Fibroblast of lung (primary cell): ENCODE results near the gene ICAM2.

ENCODE experiments used
- EZH2 ChIP-seq: IDR thresholded peaks from 2 replicates; pipeline ENCODE4 v1.5.1; 2012; ENCODE audit warnings: low read length, control low read depth, mild to moderate bottlenecking; ENCODE audit errors: missing control alignments
- TF ChIP-seq, protein P1 (sequence below), 2 donors: IDR thresholded peaks in 1 of 2; conservative IDR thresholded peaks in 1 of 2; 1 replicate in 1 of 2; 2 replicates in 1 of 2; pipeline ENCODE4 v1.5.1; 2011 to 2012; ENCODE audit warnings: low read length in 2 of 2, control low read depth in 1 of 2, inconsistent platforms in 1 of 2, low read depth in 1 of 2, mild to moderate bottlenecking in 1 of 2

DNA sequence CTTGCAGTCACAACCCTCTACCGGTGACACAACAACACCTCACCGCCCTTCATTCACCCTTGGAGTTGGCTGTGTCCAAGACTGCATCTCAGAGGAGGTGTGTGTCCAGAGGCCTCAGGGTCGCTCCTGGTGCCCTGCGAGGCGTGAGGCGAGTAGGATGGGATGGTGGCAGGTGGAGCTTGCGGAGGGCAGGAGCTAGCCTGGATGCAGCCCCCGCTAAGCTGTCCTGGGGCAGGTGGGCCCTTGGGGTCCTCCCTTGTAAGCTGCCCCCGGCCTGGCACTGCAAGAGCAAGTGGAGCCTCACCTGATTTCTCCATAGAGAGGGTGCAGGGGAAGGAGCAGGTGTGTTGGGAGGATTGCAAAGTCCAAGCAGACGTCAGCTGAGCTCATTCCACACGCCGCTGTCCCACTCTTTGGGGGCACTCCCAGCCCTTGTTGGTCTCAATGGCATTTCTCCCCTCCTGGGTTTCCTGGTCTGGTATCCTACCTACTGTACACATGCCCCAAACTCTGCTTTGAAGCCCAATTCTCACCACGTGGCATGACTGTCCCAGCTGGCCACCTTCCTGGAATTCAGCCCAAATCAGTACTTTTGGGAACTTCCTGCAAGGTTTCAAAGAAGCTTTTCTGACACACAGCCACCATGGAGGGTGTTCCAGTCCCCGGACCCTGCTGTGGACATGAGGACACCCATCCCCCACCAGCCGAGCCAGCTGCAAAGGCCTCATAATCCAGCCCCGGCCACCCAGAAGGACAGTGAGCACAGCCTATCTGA, 18.1 kb upstream of the ICAM2 start:
- TF ChIP-seq, protein P1, sequence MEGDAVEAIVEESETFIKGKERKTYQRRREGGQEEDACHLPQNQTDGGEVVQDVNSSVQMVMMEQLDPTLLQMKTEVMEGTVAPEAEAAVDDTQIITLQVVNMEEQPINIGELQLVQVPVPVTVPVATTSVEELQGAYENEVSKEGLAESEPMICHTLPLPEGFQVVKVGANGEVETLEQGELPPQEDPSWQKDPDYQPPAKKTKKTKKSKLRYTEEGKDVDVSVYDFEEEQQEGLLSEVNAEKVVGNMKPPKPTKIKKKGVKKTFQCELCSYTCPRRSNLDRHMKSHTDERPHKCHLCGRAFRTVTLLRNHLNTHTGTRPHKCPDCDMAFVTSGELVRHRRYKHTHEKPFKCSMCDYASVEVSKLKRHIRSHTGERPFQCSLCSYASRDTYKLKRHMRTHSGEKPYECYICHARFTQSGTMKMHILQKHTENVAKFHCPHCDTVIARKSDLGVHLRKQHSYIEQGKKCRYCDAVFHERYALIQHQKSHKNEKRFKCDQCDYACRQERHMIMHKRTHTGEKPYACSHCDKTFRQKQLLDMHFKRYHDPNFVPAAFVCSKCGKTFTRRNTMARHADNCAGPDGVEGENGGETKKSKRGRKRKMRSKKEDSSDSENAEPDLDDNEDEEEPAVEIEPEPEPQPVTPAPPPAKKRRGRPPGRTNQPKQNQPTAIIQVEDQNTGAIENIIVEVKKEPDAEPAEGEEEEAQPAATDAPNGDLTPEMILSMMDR (conservative IDR thresholded peaks at IDR 0.05 in 1 of 2, IDR thresholded peaks at IDR 0.05 in 1 of 2; ENCODE audit: low read depth in 1 of 2, low read length in 2 of 2) = no peak
- no peak for TF ChIP-seq EZH2
